NCI-H748 (cell line): ENCODE measurements around the gene PIK3R1.

Experiments used
- DNase-seq: peaks from one replicate; lab custom pipeline; 2025; ENCODE audit not compliant: unreplicated experiment; lab: John Stamatoyannopoulos, UW

The PIK3R1 gene

DNA sequence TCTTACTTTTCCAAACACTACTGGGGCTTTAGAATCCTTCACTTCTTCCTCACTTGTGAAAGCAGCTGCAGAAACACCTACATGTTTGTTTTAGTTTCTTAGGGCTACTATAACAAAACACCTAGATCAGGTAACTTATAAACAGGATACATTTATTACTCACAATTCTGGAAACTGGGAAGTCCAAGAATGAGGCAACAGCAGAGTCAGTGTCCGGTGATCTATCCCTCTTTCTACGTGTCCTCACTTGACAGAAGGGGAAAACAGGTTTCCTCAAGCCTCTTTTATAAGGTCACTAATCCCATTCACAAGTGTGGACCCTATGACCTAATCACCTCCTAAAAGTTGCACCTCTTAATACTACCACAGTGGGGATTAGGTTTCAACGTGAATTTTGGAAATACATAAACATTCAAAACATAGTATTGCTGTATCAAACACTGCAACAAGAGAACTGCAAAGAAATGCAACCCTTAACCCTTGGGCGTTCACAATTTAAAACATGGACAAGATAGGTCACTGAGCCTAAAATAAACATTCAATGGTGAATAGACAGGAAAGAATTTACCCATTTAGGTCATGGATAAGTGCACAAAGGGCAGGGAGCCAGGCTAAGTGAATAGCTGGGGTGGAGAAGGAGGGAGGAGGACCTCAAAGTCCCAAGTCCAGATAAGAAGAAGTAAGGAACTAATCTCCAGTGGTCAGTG, 104.3 kb downstream of the PIK3R1 start:
- DNase-seq: no peak

DNA sequence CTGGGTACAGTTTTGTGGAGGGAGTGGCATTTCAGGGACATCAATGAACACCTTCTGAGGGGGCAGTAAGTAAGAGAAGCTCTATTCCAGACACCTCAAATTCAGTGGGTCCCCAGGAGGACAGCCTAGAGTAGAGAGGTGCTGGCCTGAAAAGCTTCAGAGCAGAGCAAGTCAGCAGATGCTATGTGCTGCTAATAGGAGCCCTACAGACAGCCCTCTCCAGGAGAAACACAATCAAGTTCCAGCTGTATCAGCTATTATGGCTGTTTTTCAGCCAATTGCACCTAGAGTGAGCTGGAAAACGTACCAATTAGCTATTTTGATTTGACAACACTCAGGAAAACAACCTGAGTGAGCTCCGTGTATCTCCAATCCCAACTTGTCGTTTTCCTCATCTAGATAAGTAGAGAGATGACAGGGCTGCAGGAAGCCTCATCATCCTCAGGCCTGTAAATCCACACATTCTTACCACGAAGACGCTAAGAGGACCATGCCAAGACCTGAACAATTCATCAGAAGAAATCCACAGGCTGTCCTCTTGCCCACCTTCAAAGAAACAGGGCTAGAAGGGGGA, 104.9 kb downstream of the PIK3R1 start:
- no peak for DNase-seq

- no peak for DNase-seq
Measured at GRCh38 chr5:68325065-68325580, 109.6 kb downstream of the PIK3R1 start.

DNA sequence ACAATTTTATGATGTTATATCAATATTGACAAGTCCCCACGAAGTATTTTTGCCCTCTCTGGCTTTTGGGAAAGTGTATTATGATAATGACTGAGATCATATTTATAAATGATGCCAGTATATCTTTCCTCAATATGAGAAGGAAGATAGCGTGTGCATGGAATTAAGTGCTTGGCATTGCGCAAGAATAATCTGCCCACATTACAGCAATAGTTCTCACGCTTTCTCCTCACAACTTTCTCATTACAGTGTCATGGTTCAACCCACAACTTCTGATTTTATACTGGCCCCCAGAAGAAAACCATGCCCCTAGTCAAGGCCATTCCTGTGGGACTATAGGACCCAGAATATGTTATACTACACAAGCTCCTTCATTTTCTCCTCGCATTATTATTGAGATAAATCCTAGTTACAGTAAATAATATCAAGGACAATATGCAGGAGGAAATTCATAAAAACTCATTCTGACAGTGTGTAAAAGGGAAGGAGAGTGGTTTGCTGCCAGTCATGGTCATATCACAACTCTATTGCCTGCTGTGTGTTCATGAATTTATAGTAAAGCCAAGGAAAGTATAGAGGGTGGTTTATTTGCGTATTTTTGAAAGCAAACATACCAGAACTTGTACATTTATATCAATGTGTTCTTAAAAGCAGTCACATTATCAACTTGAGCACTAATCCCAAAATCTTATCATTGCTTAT, 114.1 kb downstream of the PIK3R1 start:
- no peak for DNase-seq

- no peak for DNase-seq
Measured at GRCh38 chr5:68330574-68330973, 115.0 kb downstream of the PIK3R1 start.

DNA sequence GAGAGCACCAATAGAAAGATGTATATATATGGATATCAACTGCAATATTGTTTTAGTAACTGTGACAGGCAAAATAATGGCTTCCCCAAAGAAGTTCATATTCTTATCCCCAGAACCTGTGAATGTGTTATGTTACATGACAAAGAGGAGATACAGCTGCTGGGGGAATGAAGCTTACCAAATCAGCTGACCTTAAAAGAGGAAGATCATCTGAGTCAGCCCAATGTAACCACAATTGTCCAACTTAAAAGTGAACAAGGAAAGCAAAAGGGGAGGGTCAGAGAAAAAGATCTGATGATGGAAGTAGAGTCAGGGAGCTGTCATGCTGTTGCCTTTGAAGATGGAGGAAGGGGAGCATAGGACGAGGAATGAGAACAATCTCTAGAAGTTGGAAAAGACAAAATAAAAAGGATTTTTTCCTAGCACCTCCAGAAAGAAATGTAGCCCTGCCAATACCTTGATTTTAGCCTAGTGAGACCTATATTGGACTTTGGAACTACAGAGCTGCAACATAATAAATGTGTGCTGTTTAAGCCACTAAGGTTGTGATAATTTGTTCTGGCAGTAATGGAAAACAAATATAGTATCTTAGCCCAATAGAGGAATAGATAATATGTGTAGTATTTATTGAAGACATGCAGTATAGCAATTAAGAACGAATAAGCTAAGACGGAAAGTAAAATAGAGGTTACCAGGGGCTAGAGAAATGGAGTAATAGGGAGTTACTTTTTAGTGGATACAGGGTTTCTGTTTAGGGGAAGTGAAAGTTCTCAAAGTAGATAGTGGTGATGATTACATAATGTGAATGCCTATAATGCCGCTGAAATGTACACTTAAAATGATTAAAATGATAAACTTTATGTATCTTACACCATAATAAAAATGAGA, 115.9 kb downstream of the PIK3R1 start:
- no peak for DNase-seq

- no peak for DNase-seq
Measured at GRCh38 chr5:68332080-68332451, 116.5 kb downstream of the PIK3R1 start.

DNA sequence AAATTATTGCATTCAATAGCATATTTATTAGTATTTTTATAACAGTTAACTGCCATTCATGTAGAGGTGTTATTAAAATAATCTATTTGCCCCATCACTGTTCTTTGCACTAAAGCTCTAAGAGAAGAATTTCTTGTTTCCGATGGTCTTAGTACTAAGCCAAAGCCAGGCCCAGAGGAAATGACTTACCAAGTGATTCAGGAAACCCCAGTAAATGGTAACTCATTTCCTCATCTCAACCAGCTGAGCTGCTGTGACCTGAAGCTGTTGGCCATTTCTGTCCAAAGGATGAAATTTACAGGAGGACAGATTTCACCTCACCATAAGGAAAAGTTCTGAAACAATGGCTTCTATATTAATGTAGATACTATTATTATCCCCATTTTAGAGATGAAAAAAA, 117.0 kb downstream of the PIK3R1 start:
- DNase-seq: no peak

DNA sequence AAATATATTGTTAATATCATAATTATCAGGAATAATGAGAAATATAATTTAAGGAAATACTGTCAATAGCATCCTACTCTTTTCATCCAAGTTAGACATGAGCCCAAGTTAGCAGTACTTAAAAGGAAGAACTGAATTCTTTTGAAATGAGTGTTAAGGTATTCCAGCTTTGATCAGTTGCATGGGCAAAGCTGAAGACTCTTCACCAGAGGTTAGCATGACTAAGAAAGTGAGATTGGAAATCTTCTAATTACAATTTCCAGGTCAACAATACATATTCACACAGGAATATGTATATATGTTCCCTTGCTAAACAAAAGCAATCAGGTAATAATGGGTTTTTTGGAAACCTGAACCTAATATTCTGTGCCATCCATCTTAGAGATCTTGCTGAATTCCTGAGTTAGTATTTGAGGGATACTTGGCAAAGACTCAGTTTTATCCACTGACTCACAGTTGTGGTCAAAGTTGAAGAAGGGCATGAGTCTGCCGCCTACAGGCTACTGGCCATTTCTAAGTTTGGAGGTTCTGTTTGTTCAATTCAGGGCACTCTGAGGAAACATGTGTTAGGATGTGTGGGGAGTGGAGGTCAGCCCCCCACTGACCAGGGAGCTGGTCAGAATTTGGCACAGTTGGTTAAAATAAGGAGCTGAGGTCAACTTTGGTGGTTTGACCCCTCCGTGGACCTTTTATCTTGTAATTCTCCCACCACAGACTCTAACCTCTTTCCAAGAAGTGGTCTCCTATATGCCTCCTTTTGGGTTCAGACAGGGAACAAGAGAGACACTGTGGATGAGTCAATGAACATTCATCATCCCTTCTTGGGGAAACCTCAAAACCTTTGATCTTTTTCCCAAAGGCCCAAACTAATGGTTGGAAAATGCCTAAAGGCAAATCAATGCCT, 118.3 kb downstream of the PIK3R1 start:
- DNase-seq: no peak

- no peak for DNase-seq
Measured at GRCh38 chr5:68334553-68334886, 119.0 kb downstream of the PIK3R1 start.

- no peak for DNase-seq
Measured at GRCh38 chr5:68335075-68335474, 119.5 kb downstream of the PIK3R1 start.

DNA sequence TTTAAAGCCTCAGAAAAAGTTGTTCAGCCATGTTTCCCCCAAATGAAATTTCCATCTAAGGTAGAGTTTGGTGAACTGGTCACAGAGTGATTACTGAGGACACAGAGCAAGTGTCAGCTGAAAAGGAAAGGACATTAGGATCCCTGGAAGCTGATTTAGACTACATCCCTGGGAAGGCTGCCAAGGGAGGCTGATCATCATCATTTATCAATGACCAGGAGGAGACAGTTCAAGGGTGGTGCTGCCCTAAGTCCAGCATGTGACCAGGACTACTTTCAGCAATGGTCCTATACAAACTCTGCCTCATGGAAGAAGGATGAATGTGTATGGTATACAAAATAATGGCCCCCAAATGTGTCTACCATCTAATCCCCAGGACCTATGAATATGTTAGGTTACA, 120.6 kb downstream of the PIK3R1 start:
- DNase-seq: no peak

DNA sequence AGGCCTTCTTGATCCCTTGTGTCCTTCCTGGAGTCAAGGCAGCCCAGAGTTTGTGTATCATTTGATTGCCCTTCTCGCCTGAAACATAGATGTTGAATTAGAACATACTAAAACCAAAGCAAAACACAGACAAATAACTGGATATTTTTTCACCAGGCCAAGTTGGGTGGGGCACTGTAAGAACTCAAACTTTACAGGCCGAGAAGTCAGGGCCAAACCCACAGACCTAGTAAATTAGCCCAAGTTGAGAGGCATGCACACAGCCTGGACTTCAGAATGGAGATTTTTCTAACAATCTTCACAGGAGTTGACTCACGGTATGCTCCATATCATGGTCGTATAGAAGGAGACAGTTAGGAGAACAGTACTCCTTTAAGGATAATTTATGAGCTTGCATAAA, 121.7 kb downstream of the PIK3R1 start:
- no peak for DNase-seq

DNA sequence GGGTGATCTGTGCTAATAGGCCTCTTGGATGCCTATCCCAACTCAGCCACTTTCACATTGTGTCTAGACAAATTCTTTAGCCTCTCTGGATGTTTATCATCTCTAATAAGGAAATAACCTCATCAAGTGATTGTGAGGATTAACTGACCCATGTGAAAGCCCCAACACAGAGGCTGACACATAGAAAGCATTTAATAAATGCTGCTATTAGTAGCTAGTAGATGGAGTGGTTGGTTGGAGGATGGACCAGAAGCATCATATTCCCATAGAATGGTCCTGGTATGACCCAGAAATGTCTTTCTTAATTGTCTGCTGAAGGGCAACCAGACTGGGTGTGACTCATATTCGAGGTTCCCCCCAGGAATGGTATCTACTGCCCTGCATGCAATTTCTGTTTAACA, 124.4 kb downstream of the PIK3R1 start:
- no peak for DNase-seq

GRCh38 chr5:68341006-68341405, 125.5 kb downstream of the PIK3R1 start:
- DNase-seq: no peak

- no peak for DNase-seq
Measured at GRCh38 chr5:68342693-68343092, 127.1 kb downstream of the PIK3R1 start.

DNA sequence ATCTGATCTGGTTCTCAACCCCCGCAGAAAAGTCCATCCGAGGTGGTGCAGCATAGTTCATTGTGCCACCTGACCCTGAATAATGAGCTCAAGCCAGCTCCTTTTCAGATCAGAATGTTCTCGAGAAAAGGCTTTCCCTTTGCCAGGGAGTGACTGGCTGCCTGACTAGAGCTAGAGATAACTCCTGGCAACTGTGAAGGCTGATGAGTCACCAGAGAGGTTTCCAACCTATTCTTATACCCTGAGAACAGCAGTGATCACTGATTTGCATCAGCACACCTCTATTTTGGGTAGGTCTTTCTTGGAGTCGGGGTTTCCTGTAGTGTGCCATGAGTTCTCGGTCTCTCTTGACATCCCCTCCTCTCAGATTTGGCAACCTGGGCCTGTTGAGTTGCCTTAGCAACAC, 127.9 kb downstream of the PIK3R1 start:
- DNase-seq: no peak

DNA sequence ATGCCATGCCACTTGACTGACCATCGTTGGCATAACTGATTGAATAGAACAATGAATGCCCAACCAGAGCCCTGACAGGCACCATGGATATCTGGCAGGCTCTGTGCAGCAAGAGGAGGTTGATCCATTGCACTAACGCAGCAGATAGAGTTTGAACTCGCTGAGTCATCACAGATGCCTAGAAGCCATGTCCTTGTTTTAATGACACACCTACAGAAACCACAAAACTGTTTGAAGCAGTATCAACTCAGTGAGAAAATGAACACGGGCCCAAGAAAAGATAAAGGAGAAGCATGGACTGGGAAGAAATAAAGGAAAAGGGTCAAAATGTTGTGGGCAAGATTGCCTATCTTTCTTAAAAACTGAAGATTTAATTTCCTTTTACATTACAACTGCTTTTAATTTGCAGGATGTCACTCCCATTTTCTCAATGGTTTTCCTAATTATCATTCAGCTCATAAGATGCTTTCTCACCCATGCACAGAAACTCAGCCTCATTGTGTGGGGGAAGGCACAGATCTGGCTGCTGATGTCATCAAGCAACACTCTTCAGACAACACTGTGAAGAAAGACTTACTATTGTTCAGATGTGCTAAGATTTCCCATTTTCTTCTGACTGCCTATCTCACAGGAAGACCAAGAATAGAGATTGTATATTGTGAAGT, 129.0 kb downstream of the PIK3R1 start:
- DNase-seq: peak; percentile 33

DNA sequence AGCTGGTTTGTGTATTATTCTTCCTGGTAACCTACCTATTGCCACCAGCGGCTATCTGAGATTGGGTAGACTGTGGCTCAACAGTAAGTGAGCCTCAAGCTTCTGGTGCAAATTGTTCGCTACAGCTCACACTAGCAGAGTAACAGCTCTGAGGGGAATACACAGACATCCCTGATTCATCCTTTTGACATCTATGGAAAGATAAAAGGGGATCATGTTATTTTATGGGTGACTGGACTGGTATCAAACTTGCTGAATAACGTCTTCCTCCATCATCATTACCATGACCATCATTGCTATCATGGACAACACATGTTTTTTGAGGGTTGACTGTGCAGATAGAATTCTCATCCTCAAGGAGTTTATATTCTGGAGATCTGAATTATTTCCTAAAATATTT, 129.6 kb downstream of the PIK3R1 start:
- no peak for DNase-seq

DNA sequence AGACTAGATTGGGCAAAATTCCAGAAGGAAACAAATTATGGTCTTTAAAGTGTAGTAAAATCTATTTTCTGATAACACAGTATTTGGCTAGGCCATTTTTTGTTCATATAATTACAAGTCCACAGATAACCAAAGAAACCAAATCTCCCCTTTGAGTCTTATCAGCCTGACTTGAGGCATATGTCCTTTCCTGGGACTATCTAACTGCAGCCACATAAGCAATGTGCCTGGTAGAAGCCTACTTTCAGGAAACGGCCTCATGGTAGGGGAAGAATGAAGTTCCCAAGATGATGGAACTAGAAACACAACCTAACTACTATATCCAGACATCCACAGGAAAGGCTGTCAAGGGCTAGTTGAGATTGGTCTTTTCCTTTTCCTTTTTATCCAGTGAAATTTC, 130.0 kb downstream of the PIK3R1 start:
- DNase-seq: no peak
